GM19438 (cell line): ENCODE data around the gene SHANK3.
"Not testable (repeated sequence)": the region's sequence is repeated elsewhere in the genome, so short reads cannot be mapped to it uniquely, and the experiment has no call there.

Experiments
- ATAC-seq: cut with Tn5 transposase; IDR thresholded peaks from one replicate; pipeline ENCODE4 v1.9.1; 2021; ENCODE audit warnings: low read depth; ENCODE audit not compliant: unreplicated experiment

SHANK3 gene

GRCh38 chr22:50672471-50673230 is at the start of gene SHANK3:
Gene SHANK3 (plus strand): TSS chr22:50672823.
- no peak for ATAC-seq

GRCh38 chr22:50624347-50625130 is 48.1 kb upstream of the SHANK3 start:
- no peak for ATAC-seq

GRCh38 chr22:50625131-50625567 is 47.5 kb upstream of the SHANK3 start:
- no peak for ATAC-seq

DNA sequence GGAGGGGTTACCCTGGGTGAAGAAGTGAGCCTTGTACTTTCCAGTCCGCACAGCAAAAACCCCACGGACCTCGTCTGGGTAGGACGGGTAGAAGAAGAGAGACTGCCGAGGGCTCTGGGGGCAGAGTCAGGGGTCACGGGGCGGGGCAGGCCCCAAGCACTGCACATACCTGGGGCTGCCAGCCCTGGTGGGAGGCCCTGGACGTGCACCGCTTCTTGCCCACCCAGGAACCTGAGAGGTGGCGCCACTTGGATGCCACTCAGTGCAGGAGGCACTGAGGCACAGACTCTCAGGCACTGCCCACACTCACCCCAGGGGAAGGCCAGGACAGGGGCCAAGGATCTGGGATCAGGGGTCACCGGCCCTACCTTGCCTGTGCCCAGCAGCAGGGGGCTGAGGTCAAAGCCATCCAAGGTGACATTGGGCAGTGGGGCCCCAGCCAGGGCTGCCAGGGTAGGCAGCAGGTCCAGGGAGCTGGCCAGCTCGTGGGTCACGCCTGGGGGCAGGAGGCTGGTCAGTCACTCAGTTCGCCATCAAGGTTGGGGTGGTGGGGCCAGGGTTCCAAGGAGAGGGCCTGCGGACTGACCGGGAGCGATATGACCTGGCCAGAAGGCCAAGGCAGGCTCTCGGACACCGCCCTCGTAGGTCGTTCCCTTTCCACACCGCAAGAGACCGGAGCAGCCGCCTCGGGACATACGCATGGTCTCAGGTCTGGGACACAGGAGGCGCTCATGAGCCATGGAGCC is 46.9 kb upstream of the SHANK3 start:
- no peak for ATAC-seq

DNA sequence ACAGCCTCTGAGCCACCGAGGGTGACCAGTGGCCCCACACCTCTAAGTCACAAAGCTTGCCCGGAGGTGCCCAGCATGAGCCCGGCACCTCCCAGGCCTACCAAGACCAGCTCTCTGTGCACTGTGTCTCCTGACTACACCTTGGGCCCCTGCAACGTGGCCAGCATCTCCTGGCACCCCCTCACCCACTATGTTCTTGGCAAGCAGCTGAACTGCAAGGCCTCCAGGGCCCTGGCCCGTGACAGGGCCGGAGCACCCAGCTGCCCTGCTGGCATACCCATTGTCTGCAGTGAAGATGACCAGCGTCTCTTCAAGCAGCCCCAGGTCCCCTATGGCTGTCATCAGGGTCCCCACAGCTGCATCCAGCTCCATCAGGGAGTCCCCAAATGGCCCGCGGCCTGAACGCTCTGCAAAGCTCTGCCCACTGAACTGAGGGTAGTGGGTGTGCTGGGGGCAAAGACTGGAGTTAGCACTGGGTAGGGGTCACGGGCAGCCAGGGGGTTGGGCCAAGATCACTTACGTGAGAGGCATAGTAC is 46.2 kb upstream of the SHANK3 start:
- no peak for ATAC-seq

DNA sequence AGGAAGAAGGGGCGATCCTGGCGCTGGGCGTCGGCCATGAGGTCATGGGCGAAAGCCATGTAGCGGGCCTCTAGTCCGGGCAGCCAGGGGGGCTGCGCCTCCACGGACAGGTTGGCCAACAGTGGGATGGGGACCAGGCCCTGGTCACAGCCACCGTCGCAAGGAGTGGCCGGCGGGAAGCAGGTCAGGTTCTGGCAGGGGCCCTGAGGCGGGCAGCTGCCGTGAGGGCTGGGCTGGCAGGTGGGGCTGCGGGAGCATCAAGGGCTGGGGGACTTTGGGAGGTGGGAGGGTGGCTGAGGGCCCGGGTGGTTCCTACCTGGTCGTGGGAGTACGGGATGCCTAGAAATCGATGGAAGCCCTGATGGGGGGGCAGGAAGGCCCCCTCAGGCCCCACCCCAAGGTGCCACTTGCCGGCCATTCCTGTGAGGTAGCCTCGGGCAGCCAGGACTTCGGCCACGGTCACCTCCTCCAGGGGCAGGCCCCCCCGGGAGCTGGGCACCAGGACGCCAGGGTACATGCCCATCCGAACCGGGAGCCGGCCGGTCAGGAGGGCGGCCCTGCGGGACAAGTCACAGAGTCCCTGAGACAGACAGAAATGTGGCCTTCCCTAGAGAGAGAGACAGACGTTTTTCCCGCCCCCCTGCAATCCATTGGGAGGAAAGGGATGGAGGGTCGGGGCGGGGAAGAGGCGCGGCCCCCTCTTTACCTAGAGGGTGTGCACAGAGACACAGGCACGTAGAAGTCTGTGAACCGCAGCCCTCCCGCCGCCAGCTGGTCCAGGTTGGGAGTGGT is 45.6 kb upstream of the SHANK3 start:
- no peak for ATAC-seq

DNA sequence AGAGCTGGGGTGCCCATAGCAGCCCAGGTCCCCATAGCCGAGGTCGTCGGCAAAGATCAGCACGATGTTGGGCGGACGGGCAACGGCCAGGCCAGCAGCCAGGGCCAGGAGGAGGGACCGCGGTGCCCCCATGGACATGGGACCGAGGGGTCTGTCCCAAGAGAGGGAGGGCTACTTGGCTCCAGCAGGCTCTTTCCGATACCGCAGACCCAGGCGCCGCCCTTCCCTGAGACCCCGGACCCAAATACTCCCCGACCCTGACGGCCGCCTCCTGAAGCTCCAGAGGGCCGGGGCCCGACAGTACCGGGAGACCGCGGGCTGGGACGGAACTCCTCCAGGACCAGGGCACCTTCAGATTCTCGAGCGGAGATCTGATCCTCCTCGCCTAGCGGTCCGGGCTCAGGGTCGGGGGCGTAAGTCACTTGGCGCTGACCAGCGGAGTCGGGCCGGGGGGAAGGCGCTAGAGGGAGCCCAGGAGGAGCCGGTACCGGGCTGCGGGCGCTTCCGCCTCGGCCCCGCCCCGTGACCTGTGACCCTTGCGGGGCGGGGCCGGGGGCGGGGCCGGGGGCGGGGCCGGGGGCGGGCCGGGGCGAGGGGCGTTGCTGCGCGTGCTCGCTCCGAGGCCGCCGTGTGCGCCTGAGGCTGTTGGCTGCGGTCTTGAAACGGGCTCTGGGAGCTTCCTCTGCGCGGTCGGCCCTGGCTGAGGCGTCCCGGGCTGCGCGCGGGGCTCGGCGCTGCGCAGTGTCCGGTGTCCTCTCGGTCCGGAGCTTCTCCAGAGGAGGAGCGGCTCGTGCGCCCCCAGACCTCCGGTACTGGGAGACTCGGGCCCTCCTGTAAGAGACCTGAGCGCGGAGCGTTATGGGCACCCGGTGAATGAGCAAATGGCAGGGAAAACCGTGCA is 44.7 kb upstream of the SHANK3 start, which contains the start of gene ARSA:
ARSA (minus strand) TSS at position 511 of the 901 bp plus-strand sequence; CDS start at position 138, 373 bp downstream.
- ATAC-seq, result peak; percentile 84

GRCh38 chr22:50628543-50629134 is 44.0 kb upstream of the SHANK3 start:
- ATAC-seq, result no peak

DNA sequence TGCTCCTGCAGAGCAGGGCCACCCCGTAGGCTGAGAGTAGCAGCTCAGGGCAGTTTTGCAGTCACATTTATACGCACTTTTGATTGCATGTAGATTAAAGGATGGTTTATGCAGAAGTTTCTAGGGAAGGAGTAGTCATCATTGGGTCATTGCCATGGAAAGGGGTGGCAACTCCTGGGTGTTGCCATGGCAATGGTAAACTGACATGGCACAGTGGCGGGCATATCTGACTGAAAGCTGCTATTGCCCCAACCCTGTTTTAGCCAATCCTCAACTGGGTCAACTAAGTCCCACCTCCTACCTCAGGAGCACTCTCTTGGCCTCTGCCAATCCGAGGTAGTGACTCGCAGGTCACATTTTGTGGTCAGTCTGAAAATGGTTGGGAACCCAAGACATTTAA is 42.2 kb upstream of the SHANK3 start:
- ATAC-seq, result no peak

DNA sequence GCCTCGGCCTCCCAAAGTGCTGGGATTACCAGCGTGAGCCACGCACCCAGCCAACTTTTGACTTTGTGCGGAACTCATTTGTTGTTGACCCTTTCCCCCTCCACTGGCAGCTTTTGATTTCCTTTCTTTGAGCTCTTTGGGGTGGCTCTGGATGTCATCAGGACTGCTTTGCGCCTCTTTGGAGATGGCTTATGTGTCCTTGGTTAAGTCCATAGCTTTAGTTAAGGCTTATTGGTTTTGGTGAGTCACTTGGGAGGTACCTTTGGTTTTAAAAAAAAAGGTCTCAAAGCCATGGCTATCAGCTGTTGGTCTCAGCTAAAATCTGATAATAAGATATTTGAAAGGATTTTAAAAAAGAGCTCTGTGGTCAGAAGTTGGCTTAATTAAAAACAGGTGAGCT is 39.5 kb upstream of the SHANK3 start:
- ATAC-seq, result no peak

GRCh38 chr22:50633771-50634170 is 38.9 kb upstream of the SHANK3 start:
- ATAC-seq, result no peak

- ATAC-seq, result no peak
Observed at GRCh38 chr22:50635591-50635990, 37.0 kb upstream of the SHANK3 start.

DNA sequence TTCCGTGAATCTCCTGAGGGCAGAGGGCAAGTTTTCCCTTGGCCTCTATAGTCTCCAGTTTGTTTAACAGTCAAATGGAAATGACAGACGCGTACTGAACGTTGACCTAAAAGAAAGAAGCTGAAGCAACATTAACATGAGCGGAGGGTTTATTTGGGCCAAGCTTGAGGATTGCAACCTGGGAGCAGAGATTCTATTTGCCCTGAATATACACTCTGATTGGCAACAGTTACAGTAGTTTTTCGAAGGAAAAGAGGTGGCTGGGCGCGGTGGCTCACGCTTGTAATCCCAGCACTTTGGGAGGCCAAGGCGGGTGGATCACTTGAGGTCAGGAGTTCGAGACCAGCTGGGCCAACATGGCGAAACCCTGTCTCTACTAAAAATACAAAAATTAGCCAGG is 32.3 kb upstream of the SHANK3 start:
- ATAC-seq, result not testable (repeated sequence)

GRCh38 chr22:50640857-50641647 is 31.6 kb upstream of the SHANK3 start:
- no peak for ATAC-seq

DNA sequence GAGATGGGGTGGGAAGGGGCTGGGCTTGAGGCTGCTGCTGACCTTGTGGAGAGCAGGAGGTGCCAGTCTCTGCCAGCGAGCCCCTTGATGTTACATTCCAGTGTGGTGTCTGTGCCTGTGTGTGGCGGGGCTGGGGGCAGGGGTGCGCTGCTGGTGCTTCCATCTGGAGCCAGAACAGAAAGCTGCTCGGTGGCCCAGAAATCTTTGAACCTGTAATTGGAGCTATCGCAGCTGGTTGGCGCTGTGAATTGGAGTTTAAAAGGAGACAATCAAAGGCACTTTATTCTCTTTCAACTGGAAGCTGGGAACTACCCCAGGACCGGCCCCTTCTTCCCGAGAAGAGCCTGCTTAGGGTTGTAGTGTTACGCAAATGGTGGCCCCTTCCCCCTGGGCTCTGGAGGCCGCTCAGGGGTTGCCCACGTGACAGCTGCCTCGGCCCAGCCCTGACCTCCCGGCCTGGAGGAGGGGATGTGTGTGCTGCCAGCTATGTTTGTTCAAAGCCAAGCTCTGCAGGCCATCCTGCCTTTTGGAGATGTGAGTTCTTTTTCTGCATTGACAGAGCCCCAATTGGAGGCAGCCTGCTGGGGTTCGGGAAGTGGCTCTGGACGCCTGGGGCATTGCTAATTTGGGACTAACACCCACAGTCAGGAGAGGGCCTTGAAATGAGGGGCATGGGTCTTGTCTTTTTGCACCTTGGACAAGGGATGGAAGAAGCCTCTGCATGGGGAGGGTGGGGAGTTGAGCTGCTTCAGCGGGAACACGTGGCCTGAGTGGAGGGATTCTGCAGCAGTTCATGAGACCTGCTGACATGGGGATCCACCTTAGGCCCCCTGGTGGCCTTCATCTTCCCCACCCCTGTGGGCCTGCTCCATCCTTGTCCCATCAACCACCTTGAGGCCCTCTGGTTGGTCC is 30.7 kb upstream of the SHANK3 start:
- ATAC-seq, result no peak

DNA sequence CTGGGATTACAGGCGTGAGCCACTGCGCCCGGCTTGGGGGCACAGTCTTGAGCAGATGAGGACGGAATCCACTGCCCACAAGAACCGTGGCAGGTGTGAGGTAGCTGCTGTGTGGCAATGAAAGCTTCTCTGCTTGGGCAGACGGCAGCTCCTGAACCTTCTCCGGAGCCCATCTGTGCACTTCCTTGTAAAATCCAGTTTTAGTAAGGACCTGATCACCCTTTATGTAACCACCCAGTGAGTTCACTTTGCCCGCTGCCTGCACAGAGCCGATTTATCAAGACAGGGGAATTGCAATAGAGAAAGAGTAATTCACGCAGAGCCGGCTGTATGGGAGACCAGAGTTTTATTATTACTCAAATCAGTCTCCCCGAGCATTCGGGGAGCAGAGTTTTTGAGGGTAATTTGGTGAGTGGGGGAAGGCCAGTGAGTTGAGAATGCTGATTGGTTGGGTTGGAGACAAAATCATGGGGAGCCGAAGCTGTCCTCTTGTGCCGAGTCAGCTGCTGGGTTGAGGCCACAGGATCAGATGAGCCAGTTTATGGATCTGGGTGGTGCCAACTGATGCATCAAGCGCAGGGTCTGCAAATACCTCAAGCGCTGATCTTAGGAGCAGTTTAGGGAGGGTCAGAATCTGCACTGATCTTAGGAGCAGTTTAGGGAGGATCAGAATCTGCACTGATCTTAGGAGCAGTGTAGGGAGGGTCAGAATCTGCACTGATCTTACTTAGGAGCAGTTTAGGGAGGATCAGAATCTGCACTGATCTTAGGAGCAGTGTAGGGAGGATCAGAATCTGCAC is 29.4 kb upstream of the SHANK3 start:
- ATAC-seq, result not testable (repeated sequence)
